GM21825 (cell line): ENCODE measurements around the gene CLK3.
"Not testable (repeated sequence)": the region's sequence is repeated elsewhere in the genome, so short reads cannot be mapped to it uniquely, and the experiment has no call there.

Source experiments
- ATAC-seq: cut with Tn5 transposase; IDR thresholded peaks from one replicate; pipeline ENCODE4 v1.9.1; 2021; ENCODE audit warnings: mild to moderate bottlenecking, moderate library complexity; ENCODE audit not compliant: unreplicated experiment

CLK3 gene

DNA sequence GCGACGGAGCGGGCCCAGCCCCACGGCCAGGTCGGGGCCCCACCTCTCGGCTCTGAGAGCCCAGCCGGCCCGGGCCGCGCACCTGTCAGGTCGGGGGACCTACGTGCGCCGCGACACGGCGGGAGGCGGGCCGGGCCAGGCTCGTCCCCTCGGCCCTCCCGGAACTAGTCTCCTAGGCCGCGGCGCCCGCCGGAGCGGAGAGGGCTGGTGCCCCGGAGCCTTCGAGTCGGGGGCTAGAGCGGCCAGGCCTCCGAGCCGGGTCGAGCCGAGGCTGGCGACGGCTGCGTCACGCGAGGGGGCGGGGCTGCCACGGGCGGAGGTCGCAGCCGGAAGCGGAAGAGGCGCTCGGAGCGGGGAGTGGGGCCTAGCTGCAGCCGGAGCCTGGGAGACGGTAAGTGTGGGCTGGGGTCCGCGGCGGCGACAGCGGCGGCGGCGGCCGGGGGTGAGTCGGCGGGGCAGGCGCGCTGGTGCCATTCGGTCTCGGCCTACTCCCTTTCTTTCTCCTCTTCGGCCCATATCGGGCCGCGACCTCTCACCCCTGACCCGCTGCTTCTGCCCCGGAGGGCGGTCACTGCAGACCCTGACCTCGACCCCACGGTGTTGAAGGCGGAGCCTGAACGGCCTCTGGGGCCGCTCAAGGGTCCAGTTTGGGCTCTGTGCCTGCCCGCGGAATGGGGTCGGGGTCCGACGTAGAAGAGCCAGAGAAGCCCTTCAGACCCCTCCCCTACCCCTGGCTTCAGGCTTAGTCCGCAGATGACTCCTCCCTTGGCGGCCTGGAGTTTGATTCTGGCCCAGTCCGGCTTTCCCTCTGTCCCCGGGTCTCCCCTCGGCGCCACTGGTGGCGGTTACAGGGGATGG is at the start of gene CLK3:
TSS of gene CLK3 (plus strand) at position 329 of the 858 bp plus-strand sequence. CDS start 3,361 bp downstream, outside the sequence.
- peak; percentile 69 for ATAC-seq

DNA sequence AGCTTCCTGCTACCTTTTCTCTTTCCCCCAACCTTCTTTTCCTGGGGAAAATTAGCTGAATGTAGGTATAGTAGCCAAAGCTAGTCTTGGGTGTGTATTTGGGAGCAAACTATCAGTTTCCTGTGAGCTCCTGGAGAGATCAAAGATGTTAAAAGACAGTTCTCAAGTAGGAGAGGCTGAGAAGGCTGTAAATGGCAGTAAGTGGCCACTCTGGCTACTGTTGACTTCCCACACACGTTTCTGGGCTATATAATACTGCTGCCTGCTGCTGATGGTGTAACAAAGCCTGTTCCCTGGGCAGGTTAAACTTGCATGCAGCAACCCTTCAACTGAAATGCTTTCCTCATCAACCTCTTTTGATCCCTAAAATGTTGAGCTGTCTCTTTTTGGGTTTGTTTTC is 47.0 kb upstream of the CLK3 start:
- ATAC-seq, result no peak

DNA sequence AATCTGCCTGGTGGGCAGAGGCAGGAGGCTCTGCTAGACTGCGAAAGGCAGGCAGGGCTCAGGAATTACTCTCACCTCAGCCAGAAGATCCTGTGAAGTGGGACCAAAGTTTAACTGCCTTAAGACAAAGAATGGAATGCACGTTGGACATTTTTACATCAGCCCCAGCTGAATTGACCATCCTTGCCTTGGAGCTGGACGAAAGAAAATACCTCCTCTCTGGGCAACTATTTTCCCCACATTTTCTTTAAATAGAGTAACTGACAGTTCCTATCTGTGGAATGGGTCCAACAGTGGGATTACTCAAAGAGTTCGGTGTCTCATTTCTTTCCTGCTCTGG is 45.9 kb upstream of the CLK3 start:
- ATAC-seq, result no peak

DNA sequence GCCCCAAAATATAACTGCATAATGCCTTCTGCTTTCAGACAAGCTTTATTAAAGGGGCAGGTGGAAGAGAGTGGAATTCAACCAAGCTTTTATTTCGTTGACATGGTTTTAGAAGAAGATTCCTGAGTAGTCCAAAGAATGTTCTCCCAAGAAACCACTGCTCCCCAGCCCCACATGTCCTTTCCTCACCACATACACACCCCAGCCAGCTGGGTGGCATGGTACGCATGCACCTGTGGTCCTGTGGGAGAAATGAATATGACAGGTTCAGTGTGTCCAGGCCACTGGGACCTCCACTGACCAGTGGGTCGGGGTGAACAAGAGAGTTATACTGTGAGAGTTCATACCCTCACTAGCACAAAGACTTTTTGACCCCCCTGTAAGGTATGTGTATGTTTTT is 44.4 kb upstream of the CLK3 start:
- no peak for ATAC-seq

DNA sequence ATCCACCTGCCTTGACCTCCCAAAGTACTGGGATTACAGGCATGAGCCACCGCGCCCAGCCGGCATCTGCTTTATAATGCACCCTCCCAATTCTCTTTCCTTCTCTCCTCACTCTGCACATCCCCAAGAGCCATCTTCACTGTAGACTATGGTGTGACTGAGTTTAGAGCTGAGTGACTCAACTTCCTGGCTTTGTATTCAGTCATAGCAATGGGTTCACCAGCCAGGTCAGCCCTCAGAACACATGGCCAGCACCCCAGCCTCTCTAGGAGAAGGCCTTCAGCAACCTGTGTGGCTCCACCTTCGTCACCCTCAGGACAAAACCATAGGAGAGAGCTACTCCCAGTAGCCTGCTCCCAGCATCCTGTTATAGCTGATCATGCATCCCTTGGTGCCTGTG is 41.6 kb upstream of the CLK3 start:
- no peak for ATAC-seq

DNA sequence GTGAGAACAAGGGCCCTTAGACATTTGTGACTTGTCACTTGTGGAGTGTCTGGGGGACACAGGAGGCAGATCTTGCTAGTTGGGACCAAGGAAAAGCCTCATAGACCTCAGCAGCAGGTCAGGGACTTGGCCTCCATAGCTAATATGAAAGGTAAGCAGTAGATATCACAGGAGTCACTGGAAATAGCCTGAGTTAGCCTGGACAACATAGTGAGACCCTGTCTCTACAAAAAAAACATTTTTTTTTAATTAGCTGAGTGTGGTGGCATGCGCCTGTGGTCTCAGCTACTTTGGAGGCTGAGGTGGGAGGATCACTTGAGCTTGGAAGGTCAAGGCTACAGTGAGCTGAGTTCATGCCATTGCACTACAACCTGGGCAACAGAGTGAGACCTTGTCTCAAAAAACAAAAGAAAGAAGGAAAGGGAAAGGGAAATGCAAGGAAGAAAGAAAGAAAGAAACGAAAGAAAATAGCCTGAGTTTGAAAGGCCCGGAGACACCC is 37.1 kb upstream of the CLK3 start:
- no peak for ATAC-seq

DNA sequence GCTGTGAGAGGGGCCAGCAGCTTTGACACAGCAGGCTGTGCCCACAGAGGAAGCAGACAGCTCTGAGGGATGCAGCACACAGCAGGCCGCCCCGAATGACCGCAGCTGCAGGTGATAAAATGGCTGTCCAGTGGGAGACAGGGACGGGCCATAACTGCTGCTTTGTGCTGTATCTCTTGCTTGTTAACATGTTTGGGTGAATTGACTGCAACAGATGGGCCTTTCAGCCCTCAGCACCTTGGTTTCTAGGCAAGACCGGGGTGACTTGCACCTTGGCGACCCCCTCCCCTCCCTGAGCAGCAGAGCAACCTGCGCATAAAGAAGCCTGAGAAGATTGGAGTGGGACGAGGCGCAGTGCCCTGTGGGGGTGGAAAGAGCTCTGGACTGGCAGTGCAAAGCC is 36.6 kb upstream of the CLK3 start:
- no peak for ATAC-seq

DNA sequence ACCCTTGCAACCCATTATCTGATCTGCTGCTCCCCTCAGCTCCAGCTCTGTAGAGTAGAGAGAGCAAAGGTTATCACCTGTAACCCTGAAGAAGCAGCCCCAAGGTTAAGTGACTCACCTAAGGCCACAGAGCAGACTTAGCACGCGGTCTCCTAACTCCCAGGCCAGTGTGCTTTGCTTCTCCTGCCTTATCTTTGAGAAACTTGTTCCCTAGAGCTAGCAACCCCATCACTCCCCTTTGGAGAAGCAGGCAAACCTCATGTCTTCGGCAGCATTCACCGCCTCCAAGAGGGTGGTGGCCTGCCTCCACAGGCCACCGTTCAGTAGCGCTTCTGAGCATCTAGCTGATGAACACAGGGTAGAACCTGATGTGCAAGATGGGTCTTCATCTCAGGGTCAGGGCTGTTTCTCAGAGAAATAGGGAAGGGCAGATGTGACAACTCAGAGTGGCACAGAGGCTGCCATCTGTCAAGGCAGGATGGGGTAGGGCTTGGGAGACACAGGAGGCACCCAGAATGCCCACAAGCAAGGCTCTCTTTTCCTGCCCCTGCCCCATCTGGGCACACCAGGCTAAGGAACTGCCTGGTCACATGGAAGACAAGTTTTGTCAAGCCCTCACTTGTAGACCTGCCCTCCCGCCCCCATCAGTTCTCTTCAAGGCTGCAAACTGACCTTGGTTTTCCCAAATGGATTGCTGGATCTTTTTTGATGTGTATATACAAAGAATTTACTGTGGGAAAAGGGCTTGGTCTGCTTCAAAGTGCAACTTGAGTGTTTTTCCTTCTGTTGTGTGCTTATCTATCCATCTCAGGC is 34.9 kb upstream of the CLK3 start:
- no peak for ATAC-seq

DNA sequence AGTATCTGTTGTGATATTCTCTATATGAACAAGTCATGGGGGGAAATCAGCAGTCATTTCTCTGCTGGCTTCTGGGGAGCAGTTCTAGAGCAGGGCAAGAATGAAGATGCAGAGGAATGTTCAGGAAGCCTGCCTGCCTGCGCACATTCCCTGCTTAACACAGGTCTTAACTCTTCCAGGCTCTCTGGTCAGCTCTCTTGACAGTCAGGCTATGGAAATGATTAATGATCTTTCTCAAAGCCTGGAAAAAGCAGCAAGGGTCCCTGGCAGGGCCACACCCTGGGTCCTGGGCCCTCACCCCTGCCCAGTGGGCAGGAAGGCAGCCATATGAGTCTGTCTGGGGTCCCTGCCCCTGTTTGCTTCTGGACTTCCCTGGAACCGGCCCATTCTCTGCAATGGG is 31.4 kb upstream of the CLK3 start:
- ATAC-seq, result no peak

DNA sequence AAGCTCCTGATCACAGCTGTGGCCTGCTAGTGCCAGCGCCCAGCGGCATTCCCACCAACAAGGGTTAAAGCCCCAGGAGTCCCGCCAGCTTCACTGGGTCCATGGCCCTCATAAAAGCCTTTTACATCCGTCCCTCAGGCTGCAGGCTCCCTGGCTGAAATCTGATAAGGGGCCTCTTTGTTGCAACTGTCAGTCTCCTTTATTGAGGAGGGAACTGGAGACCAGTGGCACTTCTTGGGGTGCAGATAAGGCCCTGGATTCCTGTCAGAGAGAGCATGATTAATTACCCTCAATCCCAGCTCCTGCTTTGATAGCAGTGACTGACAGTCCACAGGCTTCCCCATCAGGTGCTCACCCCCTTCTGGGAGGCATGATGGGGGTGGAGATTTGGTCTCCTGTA is 30.9 kb upstream of the CLK3 start:
- ATAC-seq, result no peak

DNA sequence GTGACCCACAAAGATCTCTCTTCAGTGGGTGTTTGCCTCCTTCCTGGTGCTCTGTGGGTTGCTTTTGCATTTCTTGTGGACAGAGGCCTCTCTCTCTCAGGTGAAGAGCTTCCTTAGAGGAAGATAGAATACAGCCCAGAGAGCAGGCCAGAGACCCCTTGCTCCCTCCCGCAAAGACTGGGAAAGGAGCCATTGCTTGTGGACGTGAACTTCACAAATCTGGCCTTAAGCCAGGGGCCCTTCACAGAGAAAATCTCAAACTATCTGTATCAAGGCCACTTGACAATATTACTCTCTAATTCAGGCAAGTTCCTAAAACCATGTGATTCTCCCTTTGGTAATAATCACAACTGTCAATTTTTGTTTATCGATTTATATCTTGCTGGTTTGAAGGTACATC is 30.4 kb upstream of the CLK3 start:
- ATAC-seq, result no peak

DNA sequence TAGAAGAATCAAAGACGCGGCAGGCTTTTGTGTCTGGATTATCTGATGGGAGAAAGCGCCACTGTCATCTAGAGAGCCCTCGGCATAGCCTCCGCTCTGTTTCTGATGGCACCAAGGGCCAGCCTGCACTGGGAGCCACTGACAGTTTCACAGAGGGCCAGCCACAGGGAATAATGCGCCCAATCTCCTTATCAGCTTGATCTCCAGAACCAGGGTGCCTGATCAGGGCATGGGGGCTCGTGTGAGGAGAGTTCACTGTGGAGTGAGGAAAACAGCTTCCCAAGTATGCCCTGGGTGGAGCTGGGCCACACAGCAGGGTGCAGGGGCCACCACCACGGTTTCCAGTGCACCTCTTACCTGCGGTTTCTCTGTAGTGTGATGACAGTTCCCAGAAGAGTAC is 29.8 kb upstream of the CLK3 start:
- no peak for ATAC-seq

DNA sequence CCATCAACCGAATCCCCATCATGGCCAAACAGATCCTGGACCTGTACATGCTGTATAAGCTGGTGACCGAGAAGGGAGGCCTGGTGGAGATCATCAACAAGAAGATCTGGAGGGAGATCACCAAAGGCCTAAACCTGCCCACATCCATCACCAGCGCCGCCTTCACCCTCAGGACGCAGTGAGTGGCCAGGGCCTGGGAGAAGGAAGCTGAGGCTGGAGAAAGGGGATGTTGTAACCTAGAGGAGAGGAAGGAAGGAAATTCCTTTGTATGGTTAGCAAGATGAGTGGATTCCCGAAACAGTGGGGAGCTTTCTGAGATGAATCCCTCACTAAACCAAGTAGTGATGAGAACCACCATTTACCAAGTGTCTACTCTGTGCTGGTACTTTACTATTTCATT is 25.8 kb upstream of the CLK3 start:
- no peak for ATAC-seq

DNA sequence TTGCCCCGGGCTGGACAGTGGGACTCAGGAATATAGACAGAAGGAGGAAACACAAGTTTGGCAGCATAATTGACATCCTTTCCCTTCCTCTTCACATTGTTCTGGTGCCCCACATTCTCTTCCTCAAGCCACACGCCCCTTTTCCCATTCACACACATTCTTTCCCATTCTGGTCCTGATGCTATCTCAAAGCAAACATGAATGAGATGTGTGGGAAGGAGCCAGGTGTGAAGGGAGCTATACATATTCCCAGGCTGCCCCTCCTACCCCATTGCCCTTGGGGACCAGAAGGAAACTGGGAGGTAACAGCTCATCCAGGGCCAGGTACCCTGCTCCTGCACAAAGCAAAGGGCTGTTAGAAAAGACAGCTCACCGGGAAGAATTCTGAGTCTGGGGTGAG is 23.4 kb upstream of the CLK3 start:
- ATAC-seq, result no peak

DNA sequence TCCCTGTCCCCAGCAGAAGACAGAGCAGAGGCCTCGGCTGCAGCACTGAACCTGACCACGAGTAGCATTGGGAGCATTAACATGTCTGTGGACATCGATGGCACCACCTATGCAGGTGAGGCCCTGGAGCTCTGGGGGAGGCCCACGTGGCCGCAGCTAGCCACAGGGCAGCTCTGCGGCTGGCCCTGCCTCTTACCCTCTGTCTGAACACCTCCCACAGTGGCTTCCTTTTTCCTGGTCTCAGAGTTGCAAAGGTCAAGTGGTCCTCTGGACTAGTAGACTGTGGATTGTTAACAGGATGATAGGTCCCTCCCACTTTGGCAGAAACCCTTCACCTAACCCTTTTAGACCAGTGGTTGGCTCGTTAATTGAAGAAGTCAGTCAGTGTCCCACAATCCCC is 22.5 kb upstream of the CLK3 start:
- no peak for ATAC-seq

DNA sequence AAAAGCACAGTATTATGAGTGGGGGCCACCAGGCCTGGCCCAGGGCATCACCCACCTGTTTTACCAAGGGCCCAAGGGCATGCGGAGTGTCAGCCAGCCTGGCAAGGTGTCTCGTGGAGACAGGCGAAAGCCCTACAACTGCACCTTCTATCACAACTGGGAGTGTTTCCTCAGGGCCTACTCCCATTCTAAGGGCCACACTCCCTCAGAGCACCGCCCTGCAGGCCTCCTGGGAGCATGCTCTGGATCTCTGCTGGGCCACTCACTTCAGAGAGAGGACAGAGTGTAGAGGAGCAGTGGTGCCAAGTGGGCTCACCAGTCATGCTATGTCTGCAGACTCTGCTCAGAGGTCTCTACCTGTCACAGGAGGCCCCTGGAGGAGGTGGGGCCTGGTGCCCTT is 21.2 kb upstream of the CLK3 start:
- no peak for ATAC-seq

DNA sequence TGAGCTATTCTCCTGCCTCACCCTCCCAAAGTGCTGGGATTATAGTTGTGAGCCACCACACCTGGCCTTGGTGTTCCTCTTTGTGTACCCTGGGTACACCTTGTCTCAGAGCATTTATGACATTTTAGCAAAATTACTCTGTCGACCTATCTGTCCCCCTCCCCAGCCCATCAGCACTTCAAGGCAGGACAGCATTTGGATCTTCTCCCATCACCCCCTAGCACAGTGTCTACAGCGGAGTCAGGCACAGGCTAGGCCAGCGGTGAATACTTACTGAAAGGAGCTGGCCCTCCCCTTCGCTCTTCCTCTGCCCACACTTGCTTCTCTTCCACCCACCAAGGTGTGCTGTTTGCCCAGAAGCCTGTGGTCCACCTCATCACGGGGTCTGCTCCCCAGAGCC is 20.4 kb upstream of the CLK3 start:
- no peak for ATAC-seq

DNA sequence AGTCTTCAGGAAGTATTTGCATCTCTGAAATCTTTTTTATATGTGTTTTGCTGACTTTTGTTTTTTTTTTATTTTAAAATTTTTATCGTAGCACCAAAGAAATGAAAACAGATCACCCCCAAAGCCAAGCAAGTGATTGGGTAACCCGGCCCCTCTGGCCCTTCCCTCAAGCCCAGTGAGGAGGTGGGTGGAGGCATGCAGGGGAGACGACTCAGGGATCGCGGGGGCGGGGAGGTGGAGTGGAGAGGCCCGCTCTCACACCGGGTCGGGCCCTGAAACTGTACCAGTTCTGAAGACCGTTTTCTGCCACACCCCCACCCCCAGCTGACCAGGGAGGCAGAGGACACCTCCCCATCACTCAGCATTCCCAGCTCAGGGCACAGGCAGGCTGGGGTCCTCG is 18.9 kb upstream of the CLK3 start:
- not testable (repeated sequence) for ATAC-seq

DNA sequence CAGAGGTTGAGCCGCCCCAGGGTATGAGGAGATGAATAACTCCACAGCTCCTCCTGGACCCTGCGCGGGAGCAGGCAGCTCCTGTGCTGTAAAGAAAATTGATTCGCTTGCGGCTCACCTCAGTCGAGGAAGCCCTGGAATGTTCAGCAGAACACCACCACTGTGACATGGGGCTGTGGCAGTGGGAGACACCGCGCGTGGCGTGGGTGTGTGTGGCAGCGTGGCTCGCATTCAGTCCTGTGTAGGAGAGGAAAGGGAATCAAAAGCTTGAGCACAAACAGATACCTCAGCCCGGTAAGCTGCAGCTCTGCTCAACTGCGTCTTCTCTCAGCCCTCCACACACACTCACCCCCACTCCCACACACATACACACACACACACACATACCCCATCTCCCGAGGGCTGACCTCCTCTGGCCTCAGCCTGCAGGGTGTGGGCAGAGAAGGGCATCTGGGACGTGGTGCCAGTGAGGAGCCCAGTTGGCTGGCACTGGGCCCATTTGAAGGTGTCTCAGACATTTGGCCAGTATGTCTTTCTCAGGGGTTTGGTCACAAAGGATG is 18.4 kb upstream of the CLK3 start:
- ATAC-seq, result not testable (repeated sequence)

DNA sequence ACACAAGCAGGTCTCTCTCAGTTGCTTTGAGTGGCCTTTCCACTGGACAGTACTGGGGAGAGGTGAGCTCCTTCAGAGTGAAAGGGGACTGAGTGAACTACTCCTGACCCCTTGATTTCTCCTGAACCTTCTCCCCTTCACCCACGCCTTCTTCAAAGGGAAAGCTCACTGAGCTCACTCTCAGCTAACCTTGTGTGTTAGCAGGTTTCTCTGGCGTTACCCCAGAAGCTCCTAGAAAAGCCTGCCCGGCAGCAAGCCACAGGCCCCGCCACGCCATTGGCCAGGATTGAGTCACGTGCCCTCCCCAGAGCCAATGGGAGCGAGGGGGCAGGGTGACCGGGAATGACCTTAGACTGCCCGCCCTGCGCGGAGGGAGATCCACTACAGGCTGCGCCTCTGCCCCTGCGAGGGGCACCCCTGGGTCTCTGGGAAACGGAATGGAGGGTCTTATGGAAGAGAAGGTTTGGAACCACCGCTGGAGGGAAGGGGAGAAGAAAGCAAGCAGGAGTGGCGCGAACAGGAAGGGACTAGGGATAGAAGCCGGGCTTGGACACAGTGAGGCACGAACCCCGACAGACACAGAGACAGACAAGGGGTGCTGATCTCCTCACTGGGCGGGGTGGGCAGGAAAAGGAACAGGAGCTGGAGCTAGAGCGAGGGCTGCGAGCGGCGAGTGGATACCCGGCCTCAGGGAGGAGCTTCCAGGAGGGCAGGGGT is 17.4 kb upstream of the CLK3 start:
- peak; percentile 79 for ATAC-seq

DNA sequence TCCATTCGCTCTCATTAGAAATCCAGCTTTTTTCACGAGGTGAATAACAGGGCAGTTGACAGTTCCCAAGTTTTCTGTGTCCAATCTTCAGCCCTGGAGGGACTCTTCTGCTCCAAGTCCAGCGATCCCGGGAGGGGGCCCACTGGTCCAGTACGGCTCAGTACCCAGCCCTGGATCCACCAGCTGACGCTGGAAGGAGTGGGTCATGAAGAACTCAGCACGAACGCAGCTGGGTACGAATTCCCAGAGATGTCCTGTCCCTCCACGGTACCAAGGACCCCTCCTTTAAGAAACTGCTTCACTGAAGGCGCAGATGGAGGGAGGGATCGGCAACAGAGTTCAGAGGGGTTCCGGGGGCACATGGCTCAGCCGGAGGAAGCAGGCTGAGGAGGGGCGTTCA is 16.5 kb upstream of the CLK3 start:
- no peak for ATAC-seq
